Stimulated activated CD4-positive, alpha-beta T cell treated with anti-CD3 and anti-CD28 coated beads, Interleukin-2, amount 100 ng/mL, for 24 hours (primary cell): ENCODE data around the gene KRT9.
"Not testable (repeated sequence)": the region's sequence is repeated elsewhere in the genome, so short reads cannot be mapped to it uniquely, and the experiment has no call there.

Experiments used
- DNase-seq, 2 donors: peaks; one replicate each; pipeline ENCODE4 v3.0.0-alpha.2; 2020

Gene KRT9

GRCh38 chr17:41571561-41572434, at the start of gene KRT9:
KRT9 (minus strand) TSS chr17:41572059; CDS start chr17:41571992, 67 bp downstream.
- DNase-seq: no peak

DNA sequence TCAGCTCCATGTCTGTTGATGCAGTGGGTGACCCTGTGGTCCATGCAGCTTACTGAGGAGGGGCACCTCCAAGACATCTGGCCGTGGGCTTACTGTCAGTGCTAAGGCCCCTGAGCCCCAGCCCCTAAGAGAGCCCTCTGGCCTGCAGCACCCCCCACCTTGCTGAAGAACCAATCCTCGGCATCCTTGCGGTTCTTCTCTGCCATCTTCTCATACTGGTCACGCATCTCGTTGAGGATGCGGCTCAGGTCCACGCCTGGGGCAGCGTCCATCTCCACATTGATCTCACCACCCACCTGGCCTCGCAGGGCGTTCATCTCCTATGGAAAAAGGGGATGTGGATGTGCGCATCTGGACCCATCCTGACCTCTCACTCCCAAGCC, 49.6 kb upstream of the KRT9 start:
- not testable (repeated sequence) for DNase-seq

DNA sequence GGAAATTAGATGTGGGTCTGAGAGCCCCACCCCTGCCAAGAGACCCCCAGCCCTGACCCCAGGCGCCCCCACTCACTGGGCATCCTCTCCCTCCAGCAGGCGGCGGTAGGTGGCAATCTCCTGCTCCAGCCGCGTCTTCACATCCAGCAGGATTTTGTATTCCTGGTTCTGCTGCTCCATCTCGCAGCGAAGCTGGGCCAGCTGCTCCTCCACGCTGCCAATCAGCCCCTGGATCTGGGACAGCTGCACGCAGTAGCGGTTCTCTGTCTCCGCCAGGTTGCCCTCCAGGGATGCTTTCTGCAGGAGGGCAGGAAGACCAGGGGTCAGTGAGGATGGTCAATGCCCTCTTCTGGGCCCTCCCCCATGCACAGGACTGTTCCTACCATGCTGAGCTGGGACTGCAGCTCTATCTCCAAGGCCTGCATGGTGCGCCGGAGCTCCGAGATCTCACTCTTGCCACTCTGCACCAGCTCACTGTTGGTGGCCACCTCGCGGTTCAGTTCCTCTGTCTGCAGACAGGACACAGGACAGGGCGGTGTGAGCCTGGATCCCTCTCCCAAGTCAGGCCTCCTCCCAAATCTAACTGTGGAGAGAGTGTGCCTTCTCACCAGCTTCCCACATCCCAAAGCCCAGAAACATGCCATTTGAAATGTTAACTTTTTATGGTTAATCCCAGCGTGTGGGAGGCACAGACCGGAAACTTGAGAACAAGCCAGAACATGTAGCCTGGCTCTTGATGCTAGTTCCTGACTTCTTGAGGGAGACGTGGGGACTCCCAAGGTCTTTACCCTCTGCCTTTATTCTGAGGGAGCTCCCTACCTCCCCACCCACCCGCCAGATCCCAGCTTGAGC, 49.0 kb upstream of the KRT9 start:
- no peak for DNase-seq

DNA sequence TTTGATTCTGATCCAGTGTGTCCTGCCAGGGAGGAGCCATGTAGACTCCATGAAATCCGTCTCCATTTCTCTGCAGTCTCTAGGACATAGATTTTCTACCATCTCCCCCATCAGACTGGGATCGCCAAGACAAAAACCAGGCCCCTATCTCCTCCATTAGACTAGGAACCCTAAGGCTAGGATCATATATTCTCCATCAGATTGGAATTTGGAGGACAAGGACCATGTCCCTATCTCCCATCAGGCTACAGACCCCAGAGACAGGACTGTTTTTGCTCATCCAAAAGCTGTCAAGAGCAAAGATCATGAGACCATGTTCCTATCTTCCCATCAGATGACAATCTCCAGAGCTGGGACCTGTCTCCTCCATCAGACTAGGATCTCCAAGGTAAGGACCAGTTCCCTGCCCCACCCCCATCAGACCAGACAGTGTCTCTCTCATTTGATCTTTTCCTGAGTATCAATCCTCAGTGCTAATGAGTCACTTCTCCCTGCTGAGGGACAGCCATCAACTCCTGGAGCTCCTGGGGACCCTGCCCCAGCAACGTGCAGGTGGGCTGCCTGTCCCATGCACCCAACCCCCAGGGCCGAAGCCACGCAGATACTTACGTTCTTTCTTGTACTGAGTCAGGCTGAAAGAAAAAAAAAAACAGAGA, 48.2 kb upstream of the KRT9 start:
- not testable (repeated sequence) for DNase-seq

DNA sequence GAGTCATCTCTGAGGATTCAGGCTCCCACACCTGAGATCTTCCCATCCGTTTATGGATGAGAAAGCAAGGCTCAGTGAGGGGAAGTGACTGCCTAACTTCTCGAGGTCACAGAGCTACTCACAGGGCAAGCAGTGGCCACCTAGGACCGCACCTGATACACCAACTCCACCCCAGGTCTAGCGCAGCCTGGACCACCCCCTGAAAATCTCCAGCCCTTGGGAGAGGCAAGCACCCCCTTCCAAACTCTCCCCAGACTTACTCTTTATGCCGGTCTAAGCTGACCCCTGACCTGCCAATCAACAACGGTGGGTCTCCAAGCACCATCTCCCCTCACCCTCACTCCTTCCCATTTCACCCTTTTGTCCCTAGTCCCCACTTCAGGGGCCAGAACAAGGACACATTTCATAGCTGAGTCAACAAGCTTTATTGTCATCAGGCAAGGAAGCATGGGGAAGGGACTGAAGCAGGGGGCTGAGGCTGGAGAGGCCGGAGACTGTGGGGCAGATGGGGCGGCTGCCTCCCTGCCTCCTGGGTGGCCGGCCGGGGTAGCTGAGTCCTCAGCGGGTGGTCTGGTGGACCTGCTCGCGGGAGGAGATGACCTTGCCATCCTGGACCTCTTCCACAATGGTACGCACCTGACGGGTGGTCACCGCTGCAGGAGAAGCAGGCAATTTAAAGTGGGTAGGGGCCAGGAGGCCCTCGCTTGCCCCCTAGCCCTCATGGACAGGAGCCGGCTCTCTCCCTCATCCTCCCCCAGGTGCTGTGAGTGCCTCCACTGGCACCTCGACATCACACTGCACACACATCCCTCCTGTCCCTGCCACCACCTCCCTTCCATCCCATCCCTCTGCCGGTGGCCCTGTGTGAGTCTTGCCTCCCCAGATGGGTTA, 47.4 kb upstream of the KRT9 start:
- DNase-seq: no peak

GRCh38 chr17:41618341-41619035, 46.6 kb upstream of the KRT9 start:
- no peak for DNase-seq

DNA sequence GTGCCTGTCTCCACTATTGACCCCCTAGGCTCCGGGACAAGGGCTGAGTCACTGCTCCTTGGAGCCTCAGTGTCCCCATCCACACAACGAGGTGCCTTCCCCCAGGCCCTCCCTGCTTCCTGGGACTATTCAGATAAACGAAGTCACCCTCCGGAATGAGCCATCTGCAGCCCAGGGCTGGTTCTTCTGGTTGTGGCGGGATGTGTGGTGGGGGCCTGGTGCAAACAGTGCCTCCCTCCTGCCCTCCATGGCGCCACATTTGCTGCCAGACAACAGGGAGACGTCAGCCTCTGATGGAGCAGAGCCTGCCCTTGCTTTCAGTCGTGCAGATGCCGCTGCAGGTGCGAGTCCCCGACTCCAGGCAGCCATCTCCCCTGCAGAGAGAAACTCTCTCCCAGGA, 45.8 kb upstream of the KRT9 start:
- DNase-seq: no peak

DNA sequence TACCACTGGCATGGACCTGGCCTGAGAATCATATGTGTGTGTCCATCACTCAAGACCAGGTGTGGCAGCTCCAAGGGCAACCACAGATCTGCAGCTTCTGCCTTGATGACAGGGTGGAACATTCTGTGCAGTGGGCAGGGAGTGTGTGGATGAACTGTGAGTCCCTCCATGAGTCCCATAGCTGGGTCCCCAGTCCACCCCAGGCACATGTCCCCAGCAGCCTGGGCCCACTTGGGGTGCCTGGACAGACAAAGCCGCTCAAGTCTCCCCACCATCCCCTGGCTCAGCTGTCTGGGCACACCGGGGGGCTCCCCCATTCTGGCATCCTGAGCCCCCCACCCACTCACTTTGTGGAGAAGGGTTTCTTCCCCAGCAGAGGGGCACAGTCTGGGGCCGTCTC, 45.3 kb upstream of the KRT9 start:
- no peak for DNase-seq

DNA sequence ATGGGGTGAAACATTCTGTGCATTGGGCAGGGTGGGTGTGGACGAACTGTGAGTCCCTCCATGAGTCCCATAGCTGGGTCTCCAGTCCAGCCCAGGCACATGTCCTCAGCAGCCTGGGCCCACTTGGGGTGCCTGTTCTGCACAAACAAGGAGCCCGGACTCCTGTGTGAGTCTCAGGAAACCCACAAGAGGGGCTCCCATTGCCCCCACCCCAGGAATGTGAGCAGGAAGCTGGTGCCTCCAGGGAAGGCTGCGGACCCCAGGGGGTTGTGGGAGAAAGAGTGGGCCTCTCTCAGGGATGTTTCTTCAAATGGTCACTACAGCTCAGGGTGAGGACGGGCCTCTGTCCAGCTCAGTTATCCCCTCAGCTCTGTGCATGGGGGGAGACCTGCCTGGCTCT, 44.6 kb upstream of the KRT9 start:
- not testable (repeated sequence) for DNase-seq

- DNase-seq: no peak
Observed at GRCh38 chr17:41615454-41615853, 43.6 kb upstream of the KRT9 start.

- not testable (repeated sequence) for DNase-seq
Observed at GRCh38 chr17:41614767-41615166, 42.9 kb upstream of the KRT9 start.

DNA sequence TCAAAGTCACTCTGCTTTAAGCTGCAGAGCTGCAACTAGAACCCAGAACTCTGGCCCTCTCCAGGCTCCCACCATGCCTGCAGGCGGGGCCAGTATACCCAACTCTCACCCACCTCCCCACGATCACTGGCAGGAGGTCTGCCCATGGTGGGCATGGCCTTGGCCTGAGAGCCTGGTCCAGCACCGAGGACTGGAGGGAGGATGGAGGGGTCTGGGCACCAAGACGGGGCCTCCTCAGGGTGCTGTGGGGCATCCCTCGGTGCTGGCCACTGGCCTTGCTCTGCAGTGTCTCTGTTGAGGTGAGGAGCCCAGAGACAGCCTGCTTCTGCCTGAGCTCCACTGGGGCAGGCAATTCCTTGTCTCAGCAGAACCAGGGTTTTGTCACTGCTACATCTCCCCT, 42.2 kb upstream of the KRT9 start:
- DNase-seq: no peak

DNA sequence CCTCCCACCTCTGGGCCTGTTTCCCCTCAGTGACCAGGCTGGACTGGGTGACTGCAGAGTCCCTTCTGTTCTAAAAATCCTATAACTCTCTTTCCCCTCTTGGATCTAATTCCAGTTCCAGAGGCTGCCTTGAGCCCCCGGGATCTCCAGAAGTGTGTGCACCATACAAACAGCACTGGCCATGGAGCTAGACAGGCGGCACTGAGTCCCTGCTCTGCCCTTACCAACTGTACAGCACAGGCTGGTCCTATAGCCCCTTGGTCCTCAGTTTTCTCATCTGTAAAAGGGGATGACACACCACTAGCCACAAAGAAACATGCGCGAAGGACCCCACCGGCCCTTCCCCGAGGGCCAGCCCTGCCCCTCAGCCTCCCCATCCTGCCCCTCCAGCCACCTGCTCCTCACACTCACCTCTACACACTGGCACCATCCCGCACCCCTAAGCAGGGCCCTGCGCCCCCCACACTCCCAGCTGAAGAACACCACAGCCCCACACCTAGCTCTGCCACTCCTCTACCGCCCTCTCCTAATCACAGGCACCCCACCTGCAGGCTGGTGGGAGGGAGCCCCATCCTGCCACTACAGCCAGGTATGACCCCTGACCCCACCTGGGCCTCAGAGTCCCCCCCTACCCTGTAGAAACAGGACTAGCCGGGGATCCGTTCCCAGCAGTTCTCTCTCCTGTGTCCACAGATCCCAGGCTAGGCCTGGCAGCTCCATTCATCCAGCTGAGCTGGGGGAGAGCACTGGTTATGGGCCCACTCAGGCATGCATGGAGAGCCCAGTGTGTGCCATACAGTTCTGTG, 41.6 kb upstream of the KRT9 start:
- no peak for DNase-seq

DNA sequence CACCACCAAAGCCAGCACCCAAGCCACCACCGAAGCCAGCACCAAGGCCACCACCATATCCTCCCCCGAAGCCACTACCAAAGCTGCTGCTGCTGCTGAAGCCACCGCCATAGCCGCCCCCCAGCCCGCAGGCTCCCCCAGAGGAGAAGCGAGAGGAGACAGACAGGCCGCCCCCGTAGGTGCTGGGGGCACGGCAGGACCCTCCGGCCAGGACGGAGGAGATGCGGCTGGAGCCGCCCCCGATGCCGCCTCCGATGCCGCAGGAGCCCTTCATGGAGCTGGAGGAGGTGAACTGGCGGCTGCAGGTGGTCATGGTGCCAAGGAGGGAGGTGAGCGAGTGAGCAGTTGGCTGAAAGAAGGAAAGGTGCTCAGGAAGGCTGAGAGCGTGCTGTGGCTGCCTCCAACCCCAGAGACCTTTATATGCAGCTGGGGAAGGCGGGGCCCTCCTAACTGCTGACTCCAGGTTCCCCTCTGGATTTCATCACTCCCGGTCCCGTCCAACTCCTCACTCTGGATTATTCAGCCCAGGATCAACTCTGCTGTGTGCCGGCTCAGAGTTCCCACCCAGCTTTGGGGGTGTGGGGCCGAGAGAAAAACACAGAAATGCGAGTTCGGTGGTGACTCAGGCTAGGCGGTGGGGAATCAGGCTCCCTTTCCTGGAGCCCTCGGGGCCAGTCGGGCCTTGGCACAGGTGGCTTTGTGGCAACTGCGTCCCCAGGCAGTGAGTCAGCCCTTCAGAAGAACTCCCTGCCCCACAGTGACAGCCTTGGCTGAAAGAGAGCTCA, 40.7 kb upstream of the KRT9 start, which contains the start of gene KRT16:
KRT16 (minus strand) TSS at position 392 of the 785 bp plus-strand sequence; CDS start at position 313, 79 bp downstream.
- DNase-seq: not testable (repeated sequence)

- DNase-seq: no peak
Observed at GRCh38 chr17:41610965-41611640, 39.2 kb upstream of the KRT9 start.

DNA sequence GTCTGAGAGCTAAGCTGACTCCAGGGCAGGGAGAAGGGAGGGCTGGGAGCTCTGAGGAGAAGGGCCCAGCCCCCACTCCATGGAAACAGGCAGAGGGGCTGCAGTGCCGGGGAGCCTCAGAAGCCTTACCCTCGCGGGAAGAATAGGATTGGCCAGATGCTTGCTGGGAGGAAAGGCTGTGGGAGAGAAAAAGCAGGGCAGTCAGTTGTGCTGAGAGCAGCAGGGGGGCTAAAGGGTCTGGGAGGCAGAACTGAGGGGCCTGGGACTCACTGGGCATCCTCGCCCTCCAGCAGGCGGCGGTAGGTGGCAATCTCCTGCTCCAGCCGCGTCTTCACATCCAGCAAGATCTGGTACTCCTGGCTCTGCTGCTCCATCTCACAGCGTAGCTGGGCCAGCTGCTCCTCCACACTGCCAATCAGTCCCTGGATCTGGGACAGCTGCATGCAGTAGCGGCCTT, 38.2 kb upstream of the KRT9 start:
- peak in 1 of 2 donors; percentile 16 for DNase-seq

DNA sequence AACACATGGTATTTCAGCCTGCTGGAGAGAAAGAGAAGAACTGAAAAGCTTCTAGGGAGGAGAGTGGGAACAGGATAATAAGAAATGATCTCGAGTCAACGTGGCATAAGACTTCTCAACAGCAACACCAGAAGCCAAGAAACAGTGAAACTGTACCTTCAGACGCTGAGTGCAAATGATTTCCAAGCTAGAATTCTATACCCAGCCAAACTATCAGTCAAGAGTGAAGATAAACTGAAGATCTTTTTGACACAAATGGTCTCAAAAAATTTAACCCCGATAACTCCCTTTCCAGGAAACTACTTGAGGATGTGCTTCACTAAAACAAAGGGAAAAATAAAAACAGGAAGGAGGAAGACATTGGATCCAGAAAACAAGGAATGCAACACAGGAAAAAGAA, 35.1 kb upstream of the KRT9 start:
- DNase-seq: not testable (repeated sequence)

- DNase-seq: no peak
Observed at GRCh38 chr17:41602524-41602923, 30.7 kb upstream of the KRT9 start.

GRCh38 chr17:41600318-41600717, 28.5 kb upstream of the KRT9 start:
- no peak for DNase-seq
